ENCODE measurements around the gene ZNF732. TPM values are rescaled to one million over a fixed set of nuclear protein-coding genes. Genes with fewer than 3 reads are reported as not detected.
A peak's percentile ranks its signal among the peaks of the same experiment; 100 is the strongest.
"Not testable (repeated sequence)": the region's sequence is repeated elsewhere in the genome, so short reads cannot be mapped to it uniquely, and the experiment has no call there.

The ZNF732 gene
- total and polyA plus RNA-seq, 2 experiments from 2014 or later = 6.0 to 49.2 TPM

- H3K36me3 ChIP-seq (ENCODE audit: insufficient read depth) = peaks cover 15% of the 10 kb centered on the region; the same call in 1 of the 2 replicates
- H3K27me3 ChIP-seq (ENCODE audit: insufficient read depth) = no peaks in the 10 kb centered on the region
- Mint-ChIP-seq H3K4me1 (peaks cover 12% of the 10 kb centered on the region), H3K27me3 (ENCODE audit: insufficient read depth, low read depth, poor library complexity) (peaks cover 11% of the 10 kb centered on the region), H3K9me3 (peaks cover 85% of the 10 kb centered on the region), H3K4me3 (no peak overlapping the region), H3K36me3 (ENCODE audit: low read depth) (peaks cover 99% of the 10 kb centered on the region), H3K27ac (no peak overlapping the region)
- H3K4me3 ChIP-seq = peak overlapping the region; percentile 31
- H3K9me2 ChIP-seq (ENCODE audit: insufficient read depth) = no peaks in the 10 kb centered on the region
- H3K4me2 ChIP-seq = peak overlapping the region; percentile 63
- peak; percentile 63 for ATAC-seq
- peaks cover 56% of the 10 kb centered on the region for H3K79me2 ChIP-seq (replicated peaks; ENCODE audit: insufficient read depth)
- TF ChIP-seq POLR2AphosphoS5 (IDR thresholded peaks at IDR 0.05; ENCODE audit: low read depth) (0 out of 2 replicates have a peak, but pooled peaks have one; percentile 28), STAT1 (IDR thresholded peaks at IDR 0.05; ENCODE audit: unreplicated experiment) (no peak), NANOG (IDR thresholded peaks at IDR 0.05; ENCODE audit: borderline replicate concordance) (peak; percentile 37; the same call in 1 of the 2 replicates)
- H3F3A ChIP-seq (replicated peaks; ENCODE audit: low read depth) = no peaks in the 10 kb centered on the region
- H4K20me1 ChIP-seq (replicated peaks; ENCODE audit: insufficient read depth) = no peaks in the 10 kb centered on the region; the same call in 1 of the 2 replicates
- peak; percentile 71 for DNase-seq (ENCODE audit: low spot score)
- peaks cover 28% of the 10 kb centered on the region for H3K4me1 ChIP-seq (ENCODE audit: insufficient read depth)
- H2AFZ ChIP-seq = no peak overlapping the region
- H3K27ac ChIP-seq (ENCODE audit: low read depth) = peak overlapping the region; percentile 79
These were observed 61.8 kb downstream of the ZNF732 start for GRCh38 chr4:243426-243825.

GRCh38 chr4:242121-242848 is 63.0 kb downstream of the ZNF732 start:
- H3K9me3 Mint-ChIP-seq = peaks cover 81% of the 10 kb centered on the region
- Histone ChIP-seq H4K20me1 (replicated peaks; ENCODE audit: insufficient read depth) (peaks cover 8% of the 10 kb centered on the region), H3K9me2 (ENCODE audit: insufficient read depth) (no peaks in the 10 kb centered on the region), H3K4me2 (peak overlapping the region; percentile 63), H3K36me3 (ENCODE audit: insufficient read depth) (peaks cover 7% of the 10 kb centered on the region; the same call in 1 of the 2 replicates), H2AFZ (no peak overlapping the region), H3K27me3 (ENCODE audit: insufficient read depth) (no peaks in the 10 kb centered on the region), H3F3A (replicated peaks; ENCODE audit: low read depth) (no peaks in the 10 kb centered on the region), H3K79me2 (replicated peaks; ENCODE audit: insufficient read depth) (peaks cover 59% of the 10 kb centered on the region), H3K27ac (ENCODE audit: low read depth) (peak overlapping the region; percentile 79; the same call in 1 of the 2 replicates), H3K4me1 (ENCODE audit: insufficient read depth) (peaks cover 28% of the 10 kb centered on the region), H3K4me3 (peak overlapping the region; percentile 29; the same call in 1 of the 2 replicates)
- TF ChIP-seq STAT1 (IDR thresholded peaks at IDR 0.05; ENCODE audit: unreplicated experiment) (no peak), CTCF (conservative IDR thresholded peaks at IDR 0.05; ENCODE audit: low read depth in 2 of 2) (peak; percentile 91 to 99), ZNF462 (CRISPR knock-in tag; IDR thresholded peaks at IDR 0.05) (no peak), ZNF114 (CRISPR knock-in tag; IDR thresholded peaks at IDR 0.05) (no peak), EZH2phosphoT487 (IDR thresholded peaks at IDR 0.05; ENCODE audit: unreplicated experiment) (no peak)
- ATAC-seq (peak; percentile 92), DNase-seq (ENCODE audit: low spot score) (peak; percentile 95)
- peaks cover 98% of the 10 kb centered on the region for H3K36me3 Mint-ChIP-seq (ENCODE audit: low read depth)
- H3K4me1 Mint-ChIP-seq = peaks cover 12% of the 10 kb centered on the region
- H3K27me3 Mint-ChIP-seq (ENCODE audit: insufficient read depth, low read depth, poor library complexity) = peaks cover 11% of the 10 kb centered on the region
- H3K4me3 Mint-ChIP-seq = peak overlapping the region; percentile 27; the same call in 1 of the 3 replicates
- H3K27ac Mint-ChIP-seq = no peak overlapping the region

- Histone ChIP-seq H3K79me2 (replicated peaks; ENCODE audit: insufficient read depth) (peaks cover 65% of the 10 kb centered on the region), H3K4me2 (peak overlapping the region; percentile 61), H3K4me1 (ENCODE audit: insufficient read depth) (peaks cover 28% of the 10 kb centered on the region), H3K4me3 (peak overlapping the region; percentile 13; the same call in 1 of the 2 replicates), H3K27ac (ENCODE audit: low read depth) (peak overlapping the region; percentile 52; the same call in 1 of the 2 replicates), H4K20me1 (replicated peaks; ENCODE audit: insufficient read depth) (peaks cover 14% of the 10 kb centered on the region)
- not testable (repeated sequence) for H3K4me3 Mint-ChIP-seq; H2AFZ ChIP-seq; ATAC-seq; H3K9me2 ChIP-seq (ENCODE audit: insufficient read depth); H3K27me3 Mint-ChIP-seq (ENCODE audit: insufficient read depth, low read depth, poor library complexity); H3K36me3 ChIP-seq (ENCODE audit: insufficient read depth); H3K27ac Mint-ChIP-seq; DNase-seq (ENCODE audit: low spot score); H3F3A ChIP-seq (replicated peaks; ENCODE audit: low read depth); H3K27me3 ChIP-seq (ENCODE audit: insufficient read depth)
- H3K36me3 Mint-ChIP-seq (ENCODE audit: low read depth) = peaks cover 96% of the 10 kb centered on the region
- peaks cover 12% of the 10 kb centered on the region for H3K4me1 Mint-ChIP-seq
- peaks cover 72% of the 10 kb centered on the region for H3K9me3 Mint-ChIP-seq
These were observed 63.9 kb downstream of the ZNF732 start for GRCh38 chr4:241411-241810.
